ENCODE data around the gene NF2. TPM values are rescaled to one million over a fixed set of nuclear protein-coding genes. Genes with fewer than 3 reads are reported as not detected.
"Not testable (repeated sequence)": the region's sequence is repeated elsewhere in the genome, so short reads cannot be mapped to it uniquely, and the experiment has no call there.

The NF2 gene
- total RNA-seq, 1 experiment from 2014 or later: 113 TPM

GRCh38 chr22:29580200-29580810 is 23.1 kb upstream of the NF2 start:
- ATAC-seq (peak; percentile 26), DNase-seq (no peak)
- H4K20me1 ChIP-seq (ENCODE audit: low read length): no peaks in the 10 kb centered on the region
- no peaks in the 10 kb centered on the region for H3F3A ChIP-seq (ENCODE audit: low read length, unreplicated experiment)
- H3K9ac ChIP-seq (ENCODE audit: low read length): peak overlapping the region; percentile 83
- H3K4me1 ChIP-seq (ENCODE audit: insufficient read depth, low read length): peaks cover 19% of the 10 kb centered on the region
- peak overlapping the region; percentile 26; the same call in 1 of the 2 replicates for H3K27ac ChIP-seq (ENCODE audit: low read length)
- H3K27me3 ChIP-seq (ENCODE audit: low read length): no peaks in the 10 kb centered on the region
- H3K9me2 ChIP-seq (replicated peaks; ENCODE audit: low read length): no peaks in the 10 kb centered on the region
- H3K4me2 ChIP-seq (ENCODE audit: low read length): peak overlapping the region; percentile 98
- no peaks in the 10 kb centered on the region for H3K36me3 ChIP-seq (ENCODE audit: low read depth, low read length)
- BruUV-seq (replicated peaks): TSS peak; percentile 56
- H2AFZ ChIP-seq (ENCODE audit: low read length): peak overlapping the region; percentile 84
- POLR2A ChIA-PET (ENCODE audit: unreplicated experiment): no interaction called here
- CTCF ChIA-PET: no interaction called here
- H3K4me3 ChIP-seq (ENCODE audit: low read length): peak overlapping the region; percentile 89
- H3K9me3 ChIP-seq (ENCODE audit: low read length): no peaks in the 10 kb centered on the region
- intact Hi-C loops (cut with micrococcal nuclease): no loop called here
- peaks cover 17% of the 10 kb centered on the region for H3K79me2 ChIP-seq (ENCODE audit: low read length)
- TF ChIP-seq EZH2phosphoT487 (IDR thresholded peaks at IDR 0.05; ENCODE audit: borderline replicate concordance, low read length) (no peak), EZH2 (IDR thresholded peaks at IDR 0.05; ENCODE audit: low read length, unreplicated experiment) (no peak), CTCF (conservative IDR thresholded peaks at IDR 0.05; ENCODE audit: low read depth, low read length) (no peak)

- intact Hi-C loops (cut with micrococcal nuclease): no loop called here
- H3K9me3 ChIP-seq (ENCODE audit: low read length): no peaks in the 10 kb centered on the region
- peaks cover 19% of the 10 kb centered on the region for H3K4me1 ChIP-seq (ENCODE audit: insufficient read depth, low read length)
- CTCF ChIA-PET: no interaction called here
- H3K36me3 ChIP-seq (ENCODE audit: low read depth, low read length): no peaks in the 10 kb centered on the region
- peak overlapping the region; percentile 83 for H3K9ac ChIP-seq (ENCODE audit: low read length)
- POLR2A ChIA-PET (ENCODE audit: unreplicated experiment): no interaction called here
- ATAC-seq (peak; percentile 60), DNase-seq (peak; percentile 84)
- no peaks in the 10 kb centered on the region for H3F3A ChIP-seq (ENCODE audit: low read length, unreplicated experiment)
- no peaks in the 10 kb centered on the region for H4K20me1 ChIP-seq (ENCODE audit: low read length)
- peak overlapping the region; percentile 98 for H3K4me2 ChIP-seq (ENCODE audit: low read length)
- no peaks in the 10 kb centered on the region for H3K27me3 ChIP-seq (ENCODE audit: low read length)
- H3K27ac ChIP-seq (ENCODE audit: low read length): peak overlapping the region; percentile 71
- peak overlapping the region; percentile 84; the same call in 1 of the 2 replicates for H2AFZ ChIP-seq (ENCODE audit: low read length)
- TSS peak; percentile 84 for BruUV-seq (replicated peaks)
- peak overlapping the region; percentile 89 for H3K4me3 ChIP-seq (ENCODE audit: low read length)
- H3K79me2 ChIP-seq (ENCODE audit: low read length): peaks cover 17% of the 10 kb centered on the region
- no peaks in the 10 kb centered on the region for H3K9me2 ChIP-seq (replicated peaks; ENCODE audit: low read length)
- no peak for TF ChIP-seq EZH2 (IDR thresholded peaks at IDR 0.05; ENCODE audit: low read length, unreplicated experiment)
- no peak for TF ChIP-seq EZH2phosphoT487 (IDR thresholded peaks at IDR 0.05; ENCODE audit: borderline replicate concordance, low read length)
- TF ChIP-seq CTCF (conservative IDR thresholded peaks at IDR 0.05; ENCODE audit: low read depth, low read length): no peak
Observed at GRCh38 chr22:29581799-29582198, 21.6 kb upstream of the NF2 start.

- ChIA-PET CTCF (no interaction called here), POLR2A (ENCODE audit: unreplicated experiment) (no interaction called here)
- Histone ChIP-seq H3K9me3 (ENCODE audit: low read length) (no peaks in the 10 kb centered on the region), H3K36me3 (ENCODE audit: low read depth, low read length) (no peaks in the 10 kb centered on the region), H3K4me1 (ENCODE audit: insufficient read depth, low read length) (peaks cover 25% of the 10 kb centered on the region), H3K9me2 (replicated peaks; ENCODE audit: low read length) (no peaks in the 10 kb centered on the region), H3K9ac (ENCODE audit: low read length) (no peak overlapping the region), H3K79me2 (ENCODE audit: low read length) (peaks cover 12% of the 10 kb centered on the region), H3K4me2 (ENCODE audit: low read length) (no peak overlapping the region), H3K27ac (ENCODE audit: low read length) (no peak overlapping the region), H3F3A (ENCODE audit: low read length, unreplicated experiment) (no peaks in the 10 kb centered on the region), H3K27me3 (ENCODE audit: low read length) (no peaks in the 10 kb centered on the region), H4K20me1 (ENCODE audit: low read length) (no peaks in the 10 kb centered on the region), H3K4me3 (ENCODE audit: low read length) (no peak overlapping the region), H2AFZ (ENCODE audit: low read length) (no peak overlapping the region)
- DNase-seq (no peak), ATAC-seq (no peak)
- intact Hi-C loops (cut with micrococcal nuclease): no loop called here
- TF ChIP-seq CTCF (conservative IDR thresholded peaks at IDR 0.05; ENCODE audit: low read depth, low read length) (no peak), EZH2 (IDR thresholded peaks at IDR 0.05; ENCODE audit: low read length, unreplicated experiment) (no peak), EZH2phosphoT487 (IDR thresholded peaks at IDR 0.05; ENCODE audit: borderline replicate concordance, low read length) (no peak)
- no TSS peak for BruUV-seq (replicated peaks)
Observed at GRCh38 chr22:29584975-29585374, 18.5 kb upstream of the NF2 start.

GRCh38 chr22:29586193-29586705 is 17.2 kb upstream of the NF2 start:
- DNase-seq; H3K9me2 ChIP-seq (replicated peaks; ENCODE audit: low read length); H3K9me3 ChIP-seq (ENCODE audit: low read length); H3K27me3 ChIP-seq (ENCODE audit: low read length); H3F3A ChIP-seq (ENCODE audit: low read length, unreplicated experiment); ATAC-seq; H3K79me2 ChIP-seq (ENCODE audit: low read length); H2AFZ ChIP-seq (ENCODE audit: low read length); H3K4me2 ChIP-seq (ENCODE audit: low read length); POLR2A ChIA-PET (ENCODE audit: unreplicated experiment); intact Hi-C loops (cut with micrococcal nuclease); H4K20me1 ChIP-seq (ENCODE audit: low read length); H3K4me3 ChIP-seq (ENCODE audit: low read length); H3K36me3 ChIP-seq (ENCODE audit: low read depth, low read length); BruUV-seq (replicated peaks); H3K27ac ChIP-seq (ENCODE audit: low read length); CTCF ChIA-PET; H3K9ac ChIP-seq (ENCODE audit: low read length): not testable (repeated sequence)
- H3K4me1 ChIP-seq (ENCODE audit: insufficient read depth, low read length): peaks cover 20% of the 10 kb centered on the region
